ENCODE data around the gene MRPS15. TPM values are rescaled to one million over a fixed set of nuclear protein-coding genes. Genes with fewer than 3 reads are reported as not detected.
"Not testable (repeated sequence)": the region's sequence is repeated elsewhere in the genome, so short reads cannot be mapped to it uniquely, and the experiment has no call there.

The MRPS15 gene
- total RNA-seq, 1 experiment from 2014 or later = 101 TPM

- TF ChIP-seq CTCF (IDR thresholded peaks at IDR 0.05; ENCODE audit: unreplicated experiment) = no peak
- no TSS peak for BruUV-seq (replicated peaks)
- ChIA-PET CTCF (interaction anchor here (0.6 kb wide), 1 partner anchor 8 kb away, joined by 5 read pairs; no protein-coding TSS in a partner anchor), POLR2A (no interaction called here)
- intact Hi-C loops (cut with micrococcal nuclease) = no loop called here
- no peak overlapping the region for H3K27ac Mint-ChIP-seq (ENCODE audit: low read depth, unreplicated experiment)
- DNase-seq (ENCODE audit: unreplicated experiment) = no peak
- no peaks in the 10 kb centered on the region for H3K4me1 Mint-ChIP-seq (ENCODE audit: insufficient read depth, unreplicated experiment)
- H3K36me3 Mint-ChIP-seq (ENCODE audit: insufficient read depth, unreplicated experiment) = no peaks in the 10 kb centered on the region
- H3K4me3 Mint-ChIP-seq (ENCODE audit: unreplicated experiment) = no peak overlapping the region
- no peaks in the 10 kb centered on the region for H3K9me3 Mint-ChIP-seq (ENCODE audit: unreplicated experiment)
- peaks cover 32% of the 10 kb centered on the region for H3K27me3 Mint-ChIP-seq (ENCODE audit: insufficient read depth, unreplicated experiment)
Measured at GRCh38 chr1:36493524-36493923, 29.3 kb upstream of the MRPS15 start.

- BruUV-seq (replicated peaks) = no TSS peak
- ChIA-PET CTCF (interaction anchor here (0.5 to 1.7 kb wide), 2 partner anchors 83 to 181 kb away, joined by 3 to 5 read pairs; no protein-coding TSS in a partner anchor), POLR2A (no interaction called here)
- intact Hi-C loops (cut with micrococcal nuclease) = no loop called here
- Mint-ChIP-seq H3K4me3 (ENCODE audit: unreplicated experiment) (no peak overlapping the region), H3K36me3 (ENCODE audit: insufficient read depth, unreplicated experiment) (no peaks in the 10 kb centered on the region), H3K9me3 (ENCODE audit: unreplicated experiment) (no peaks in the 10 kb centered on the region), H3K27me3 (ENCODE audit: insufficient read depth, unreplicated experiment) (peaks cover 24% of the 10 kb centered on the region), H3K4me1 (ENCODE audit: insufficient read depth, unreplicated experiment) (no peaks in the 10 kb centered on the region), H3K27ac (ENCODE audit: low read depth, unreplicated experiment) (no peak overlapping the region)
- no peak for DNase-seq (ENCODE audit: unreplicated experiment)
- TF ChIP-seq CTCF (IDR thresholded peaks at IDR 0.05; ENCODE audit: unreplicated experiment) = no peak
Measured at GRCh38 chr1:36492491-36492890, 28.3 kb upstream of the MRPS15 start.

- not testable (repeated sequence) for DNase-seq (ENCODE audit: unreplicated experiment)
Measured at GRCh38 chr1:36489258-36490051, 25.3 kb upstream of the MRPS15 start.

GRCh38 chr1:36487906-36488305 is 23.7 kb upstream of the MRPS15 start:
- no peak for TF ChIP-seq CTCF (IDR thresholded peaks at IDR 0.05; ENCODE audit: unreplicated experiment)

More at GRCh38 chr1:36489258-36490051, 25.3 kb upstream of the MRPS15 start:
- intact Hi-C loops (cut with micrococcal nuclease); H3K27ac Mint-ChIP-seq (ENCODE audit: low read depth, unreplicated experiment); CTCF ChIA-PET; H3K36me3 Mint-ChIP-seq (ENCODE audit: insufficient read depth, unreplicated experiment); BruUV-seq (replicated peaks); POLR2A ChIA-PET; H3K4me1 Mint-ChIP-seq (ENCODE audit: insufficient read depth, unreplicated experiment); H3K4me3 Mint-ChIP-seq (ENCODE audit: unreplicated experiment); H3K9me3 Mint-ChIP-seq (ENCODE audit: unreplicated experiment): not testable (repeated sequence)
- peaks cover 15% of the 10 kb centered on the region for H3K27me3 Mint-ChIP-seq (ENCODE audit: insufficient read depth, unreplicated experiment)

GRCh38 chr1:36487336-36487725 is 23.1 kb upstream of the MRPS15 start:
- H3K4me1 Mint-ChIP-seq (ENCODE audit: insufficient read depth, unreplicated experiment); H3K9me3 Mint-ChIP-seq (ENCODE audit: unreplicated experiment); BruUV-seq (replicated peaks); DNase-seq (ENCODE audit: unreplicated experiment); intact Hi-C loops (cut with micrococcal nuclease); H3K36me3 Mint-ChIP-seq (ENCODE audit: insufficient read depth, unreplicated experiment); H3K27me3 Mint-ChIP-seq (ENCODE audit: insufficient read depth, unreplicated experiment): not testable (repeated sequence)
- peak overlapping the region; percentile 75 for H3K27ac Mint-ChIP-seq (ENCODE audit: low read depth, unreplicated experiment)
- ChIA-PET CTCF (interaction anchor here (0.6 kb wide), 1 partner anchor 263 kb away, joined by 3 read pairs; the partner anchor contains the start of gene THRAP3), POLR2A (interaction anchor here (0.9 to 1.8 kb wide), 2 partner anchors 23 to 37 kb away, joined by 4 to 7 read pairs; partner anchors contain the start of genes MRPS15 and OSCP1)
- H3K4me3 Mint-ChIP-seq (ENCODE audit: unreplicated experiment) = peak overlapping the region; percentile 36

More at GRCh38 chr1:36487906-36488305, 23.7 kb upstream of the MRPS15 start:
- Mint-ChIP-seq H3K36me3 (ENCODE audit: insufficient read depth, unreplicated experiment) (no peaks in the 10 kb centered on the region), H3K27ac (ENCODE audit: low read depth, unreplicated experiment) (peak overlapping the region; percentile 75), H3K4me1 (ENCODE audit: insufficient read depth, unreplicated experiment) (peaks cover 6% of the 10 kb centered on the region), H3K9me3 (ENCODE audit: unreplicated experiment) (no peaks in the 10 kb centered on the region), H3K4me3 (ENCODE audit: unreplicated experiment) (no peak overlapping the region), H3K27me3 (ENCODE audit: insufficient read depth, unreplicated experiment) (no peaks in the 10 kb centered on the region)
- BruUV-seq (replicated peaks) = no TSS peak
- intact Hi-C loops (cut with micrococcal nuclease) = no loop called here
- ChIA-PET POLR2A (interaction anchor here (1.8 kb wide), 1 partner anchor 23 kb away, joined by 7 read pairs; the partner anchor contains the start of gene MRPS15), CTCF (interaction anchor here (0.6 kb wide), 1 partner anchor 264 kb away, joined by 3 read pairs; the partner anchor contains the start of gene THRAP3)
- DNase-seq (ENCODE audit: unreplicated experiment) = no peak

Measured in MCF 10A (cell line).